H9 (cell line): ENCODE data around the gene KCTD18. TPM values are rescaled to one million over a fixed set of nuclear protein-coding genes. Genes with fewer than 3 reads are reported as not detected.

Experiments used
- DNase-seq: peaks from one replicate; pipeline ENCODE4 v3.0.0-alpha.2; 2017
- H2AFZ ChIP-seq: one replicate; pipeline ENCODE4 v1.6.1; 2013; ENCODE audit warnings: mild to moderate bottlenecking, low read length, control low read depth, moderate library complexity
- H2AK5ac ChIP-seq: 2 replicates; pipeline ENCODE4 v1.6.1; 2013; ENCODE audit warnings: low read length, control low read depth, mixed read lengths; ENCODE audit not compliant: insufficient read length
- H2BK120ac ChIP-seq: one replicate; pipeline ENCODE4 v1.6.1; 2013; ENCODE audit warnings: low read depth, mild to moderate bottlenecking, low read length, control low read depth, inconsistent platforms; ENCODE audit not compliant: poor library complexity, severe bottlenecking
- H2BK12ac ChIP-seq: 2 replicates; pipeline ENCODE4 v1.6.1; 2013; ENCODE audit warnings: low read length, control low read depth, mixed read lengths, low read depth; ENCODE audit not compliant: insufficient read length
- H2BK15ac ChIP-seq: 2 replicates; pipeline ENCODE4 v1.6.1; 2013; ENCODE audit warnings: low read depth, low read length, control low read depth
- H2BK20ac ChIP-seq: one replicate; pipeline ENCODE4 v1.6.1; 2013; ENCODE audit warnings: low read depth, mild to moderate bottlenecking, low read length, control low read depth, inconsistent platforms; ENCODE audit not compliant: poor library complexity, severe bottlenecking
- H2BK5ac ChIP-seq: 2 replicates; pipeline ENCODE4 v1.6.1; 2013; ENCODE audit warnings: low read length, control low read depth, mixed read lengths; ENCODE audit not compliant: insufficient read length
- H3K14ac ChIP-seq: 2 replicates; pipeline ENCODE4 v1.6.1; 2013; ENCODE audit warnings: low read length, control low read depth; ENCODE audit not compliant: insufficient read depth
- H3K18ac ChIP-seq: 2 replicates; pipeline ENCODE4 v1.6.1; 2013; ENCODE audit warnings: low read depth, mild to moderate bottlenecking, mixed read lengths, low read length, control low read depth; ENCODE audit not compliant: insufficient read length
- H3K23ac ChIP-seq: 2 replicates; pipeline ENCODE4 v1.6.1; 2013; ENCODE audit warnings: low read length, control low read depth, mixed read lengths, low read depth; ENCODE audit not compliant: insufficient read length
- H3K23me2 ChIP-seq: 2 replicates; pipeline ENCODE4 v1.6.1; 2013; ENCODE audit warnings: low read depth, mild to moderate bottlenecking, mixed read lengths, low read length, control low read depth; ENCODE audit not compliant: insufficient read length, poor library complexity, severe bottlenecking
- H3K27ac ChIP-seq: 2 replicates; pipeline ENCODE4 v1.5.1; 2013; ENCODE audit warnings: low read length, control low read depth, mixed read lengths, low read depth; ENCODE audit not compliant: insufficient read length
- H3K27me3 ChIP-seq: 2 replicates; pipeline ENCODE4 v1.6.1; 2013; ENCODE audit warnings: low read length, control low read depth, inconsistent platforms; ENCODE audit not compliant: insufficient read depth
- H3K4ac ChIP-seq: 2 replicates; pipeline ENCODE4 v1.6.1; 2013; ENCODE audit warnings: low read depth, mild to moderate bottlenecking, control low read depth, inconsistent platforms, low read length, moderate library complexity
- H3K4me1 ChIP-seq: 2 replicates; pipeline ENCODE4 v1.6.1; 2013; ENCODE audit warnings: low read length, control low read depth, inconsistent platforms; ENCODE audit not compliant: insufficient read depth
- H3K4me2 ChIP-seq: 2 replicates; pipeline ENCODE4 v1.6.1; 2013; ENCODE audit warnings: low read length, control low read depth, mixed read lengths; ENCODE audit not compliant: insufficient read length, insufficient read depth
- H3K56ac ChIP-seq: 2 replicates; pipeline ENCODE4 v1.6.1; 2013; ENCODE audit warnings: low read depth, mild to moderate bottlenecking, mixed read lengths, low read length, control low read depth; ENCODE audit not compliant: insufficient read length
- H3K79me1 ChIP-seq: 2 replicates; pipeline ENCODE4 v1.6.1; 2013; ENCODE audit warnings: low read depth, mild to moderate bottlenecking, moderate library complexity, low read length, control low read depth, inconsistent platforms; ENCODE audit not compliant: insufficient read depth, poor library complexity, severe bottlenecking
- H3K79me2 ChIP-seq: 2 replicates; pipeline ENCODE4 v1.6.1; 2013; ENCODE audit warnings: low read length, control low read depth, inconsistent platforms; ENCODE audit not compliant: insufficient read depth
- H3K9ac ChIP-seq: 2 replicates; pipeline ENCODE4 v1.6.1; 2013; ENCODE audit warnings: low read length, control low read depth, mixed read lengths; ENCODE audit not compliant: insufficient read length; ENCODE audit errors: extremely low read depth
- H3K9me3 ChIP-seq: one replicate; pipeline ENCODE4 v1.6.1; 2013; ENCODE audit warnings: low read depth, low read length, inconsistent platforms; ENCODE audit not compliant: control insufficient read depth
- H3T11ph ChIP-seq: one replicate; pipeline ENCODE4 v1.6.1; 2013; ENCODE audit warnings: mild to moderate bottlenecking, low read length, control low read depth, inconsistent platforms
- H4K20me1 ChIP-seq: one replicate; pipeline ENCODE4 v1.6.1; 2013; ENCODE audit not compliant: control insufficient read depth, insufficient read length, insufficient read depth
- H4K5ac ChIP-seq: 2 replicates; pipeline ENCODE4 v1.6.1; 2013; ENCODE audit warnings: low read depth, mild to moderate bottlenecking, mixed read lengths, low read length, control low read depth; ENCODE audit not compliant: insufficient read length
- H4K8ac ChIP-seq: replicated peaks from 2 replicates; pipeline ENCODE4 v1.6.1; 2013; ENCODE audit warnings: low read length, control low read depth, mixed read lengths, low read depth; ENCODE audit not compliant: insufficient read length
- H4K91ac ChIP-seq: 2 replicates; pipeline ENCODE4 v1.6.1; 2013; ENCODE audit warnings: low read depth, mild to moderate bottlenecking, moderate library complexity, mixed read lengths, low read length, control low read depth; ENCODE audit not compliant: insufficient read length
- H3K27ac Mint-ChIP-seq, 3 experiments: 2 replicates in 2 of 3; 3 replicates in 1 of 3; pipeline ENCODE4 v1.8.0; 2020 to 2021; ENCODE audit warnings: mixed read lengths in 3 of 3, mild to moderate bottlenecking in 1 of 3, moderate library complexity in 1 of 3
- H3K27me3 Mint-ChIP-seq: 2 replicates; pipeline ENCODE4 v1.8.0; 2021; ENCODE audit warnings: low read depth, mild to moderate bottlenecking, moderate library complexity, mixed read lengths
- H3K36me3 Mint-ChIP-seq, 3 experiments: 2 replicates in 2 of 3; 3 replicates in 1 of 3; pipeline ENCODE4 v1.8.0; 2020 to 2021; ENCODE audit warnings: low read depth in 3 of 3, mixed read lengths in 3 of 3; ENCODE audit not compliant: insufficient read depth in 1 of 3
- H3K4me1 Mint-ChIP-seq, 2 experiments: 2 replicates each; pipeline ENCODE4 v1.8.0; 2020; ENCODE audit warnings: mixed read lengths in 2 of 2
- H3K4me3 Mint-ChIP-seq, 2 experiments: 2 replicates in 1 of 2; 3 replicates in 1 of 2; pipeline ENCODE4 v1.8.0; 2020 to 2021; ENCODE audit warnings: mild to moderate bottlenecking in 2 of 2, mixed read lengths in 2 of 2, moderate library complexity in 1 of 2
- H3K9me3 Mint-ChIP-seq, 2 experiments: 2 replicates in 1 of 2; 3 replicates in 1 of 2; pipeline ENCODE4 v1.8.0; 2020; ENCODE audit warnings: mild to moderate bottlenecking in 2 of 2, mixed read lengths in 2 of 2, moderate library complexity in 1 of 2
- CTCF ChIP-seq: fragments of 200-600 bp; sonication (generic); conservative IDR thresholded peaks from 3 replicates; pipeline ENCODE4 v1.8.0; 2021; ENCODE audit warnings: antibody characterized with exemption, mild to moderate bottlenecking
- WGBS: extraction: QIAGEN DNeasy Blood & Tissue Kit; methylation state at CpG from one replicate; pipeline ENCODE4 v1.1.7; 2013; ENCODE audit warnings: missing lambda C conversion rate, low lambda C conversion rate, mixed read lengths; ENCODE audit not compliant: insufficient read length; ENCODE audit errors: extremely low coverage; 5-methylcytosine and 5-hydroxymethylcytosine counted together
- total RNA-seq: library from RNA; stranded (reverse); gene quantifications from 2 replicates; pipeline ENCODE4 v1.2.1, GENCODE V29; 2021

Gene KCTD18
- total RNA-seq, 1 experiment from 2014 or later: 4.9 TPM

- no peak for TF ChIP-seq CTCF
- Histone ChIP-seq H2BK15ac (no peak overlapping the region), H4K5ac (no peak overlapping the region), H3K4ac (no peak overlapping the region), H3K27ac (no peak overlapping the region), H3K56ac (no peak overlapping the region), H2BK20ac (no peak overlapping the region), H2BK5ac (no peak overlapping the region), H3K23ac (no peak overlapping the region), H3K14ac (no peak overlapping the region), H2AFZ (no peak overlapping the region), H3K9me3 (no peaks in the 10 kb centered on the region), H4K20me1 (no peaks in the 10 kb centered on the region), H2AK5ac (no peak overlapping the region), H4K91ac (no peak overlapping the region), H3T11ph (no peak overlapping the region), H2BK12ac (no peak overlapping the region), H4K8ac (no peak overlapping the region), H3K4me1 (no peaks in the 10 kb centered on the region; the same call in 1 of the 2 replicates), H3K18ac (no peak overlapping the region), H3K27me3 (no peaks in the 10 kb centered on the region), H3K9ac (no peak overlapping the region), H3K79me1 (peaks cover 2% of the 10 kb centered on the region), H3K4me2 (no peak overlapping the region), H2BK120ac (no peak overlapping the region), H3K79me2 (peaks cover 15% of the 10 kb centered on the region; the same call in 1 of the 2 replicates), H3K23me2 (peaks cover 4% of the 10 kb centered on the region)
- DNase-seq: no peak
- Mint-ChIP-seq H3K4me3 (no peak overlapping the region), H3K27ac (no peak overlapping the region), H3K9me3 (no peaks in the 10 kb centered on the region; a peak in 1 of 5 replicates), H3K27me3 (peaks cover 9% of the 10 kb centered on the region), H3K4me1 (peaks cover 15 to 17% of the 10 kb centered on the region in 2 experiments), H3K36me3 (peaks cover 0 to 2% (median 0%) of the 10 kb centered on the region in 3 experiments; a peak in 3 of 7 replicates)
- WGBS: no CpG with 5 or more reads among the region's 3 CpGs
Observed at GRCh38 chr2:200528228-200528627, 18.4 kb upstream of the KCTD18 start.
